Stimulated activated CD4-positive, alpha-beta T cell treated with anti-CD3 and anti-CD28 coated beads, Interleukin-2, amount 100 ng/mL, for 24 hours (primary cell): ENCODE results near the gene TGFB2.
A peak's percentile ranks its signal among the peaks of the same experiment; 100 is the strongest.
"Not testable (repeated sequence)": the region's sequence is repeated elsewhere in the genome, so short reads cannot be mapped to it uniquely, and the experiment has no call there.

Source experiments
- DNase-seq, 2 donors: peaks; one replicate each; pipeline ENCODE4 v3.0.0-alpha.2; 2020

Gene TGFB2

DNA sequence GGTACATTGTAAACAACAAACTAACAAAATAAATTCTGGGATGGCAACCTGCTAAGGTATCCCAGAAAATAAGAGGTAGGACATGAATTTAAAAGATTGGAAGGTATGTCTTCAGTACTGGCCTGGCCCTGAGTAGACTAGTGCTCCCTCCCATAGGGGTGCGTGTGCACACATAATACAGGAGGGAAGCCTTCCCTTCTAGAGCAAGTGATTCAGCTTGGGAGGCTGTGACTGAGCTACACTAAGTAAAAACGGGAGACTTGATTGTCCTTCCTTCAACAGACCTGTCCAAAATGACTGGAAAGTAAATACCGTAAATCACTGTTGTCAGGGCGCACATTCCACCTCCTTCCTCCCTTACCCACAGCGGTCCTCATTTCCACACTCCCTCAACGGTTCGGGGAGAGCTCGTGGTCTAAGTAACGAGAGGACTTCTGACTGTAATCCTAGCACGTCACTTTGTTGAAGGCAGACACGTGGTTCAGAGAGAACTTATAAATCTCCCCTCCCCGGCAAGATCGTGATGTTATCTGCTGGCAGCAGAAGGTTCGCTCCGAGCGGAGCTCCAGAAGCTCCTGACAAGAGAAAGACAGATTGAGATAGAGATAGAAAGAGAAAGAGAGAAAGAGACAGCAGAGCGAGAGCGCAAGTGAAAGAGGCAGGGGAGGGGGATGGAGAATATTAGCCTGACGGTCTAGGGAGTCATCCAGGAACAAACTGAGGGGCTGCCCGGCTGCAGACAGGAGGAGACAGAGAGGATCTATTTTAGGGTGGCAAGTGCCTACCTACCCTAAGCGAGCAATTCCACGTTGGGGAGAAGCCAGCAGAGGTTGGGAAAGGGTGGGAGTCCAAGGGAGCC is at the start of gene TGFB2:
TGFB2 (plus strand) TSS at position 523 of the 859 bp plus-strand sequence. CDS start 1,366 bp downstream, outside the sequence.
- peak; percentile 14 to 29 for DNase-seq

DNA sequence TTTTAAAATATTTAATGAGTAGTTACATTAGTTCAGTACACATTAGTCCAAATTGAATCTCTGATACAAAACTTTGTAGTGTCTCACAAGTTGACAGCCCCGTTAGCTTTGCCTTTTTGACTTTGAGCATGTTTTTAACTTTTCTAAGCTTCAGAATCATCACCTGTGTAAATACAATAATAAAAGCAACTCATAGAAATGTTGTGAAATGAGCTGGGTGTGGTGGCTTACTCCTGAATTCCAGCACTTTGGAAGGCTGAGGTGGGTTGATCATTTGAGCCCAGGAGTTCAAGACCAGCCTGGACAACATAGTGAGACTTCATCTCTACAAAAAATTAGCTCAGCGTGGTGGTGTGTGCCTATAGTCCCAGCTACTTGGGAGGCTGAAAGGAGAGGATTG is 49.0 kb upstream of the TGFB2 start:
- no peak for DNase-seq

DNA sequence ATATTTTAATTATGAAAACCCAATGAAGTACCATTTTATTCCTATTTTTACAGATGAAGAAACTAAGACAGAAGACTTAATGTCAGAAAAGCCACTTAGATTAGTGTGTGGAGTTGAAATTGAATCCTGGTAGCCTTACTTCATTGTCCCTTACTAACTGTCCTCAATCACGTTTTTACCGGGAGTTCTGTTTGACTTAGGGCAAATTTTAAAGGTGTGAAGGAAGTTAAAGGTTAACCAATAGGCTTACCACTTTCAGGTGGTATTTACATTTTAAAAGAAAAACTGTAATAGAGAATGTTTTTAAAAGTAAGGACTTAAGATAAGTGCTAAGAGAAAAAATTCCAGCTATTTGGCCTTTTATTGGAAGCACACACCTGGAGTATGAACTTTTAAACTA is 47.7 kb upstream of the TGFB2 start:
- DNase-seq: no peak

DNA sequence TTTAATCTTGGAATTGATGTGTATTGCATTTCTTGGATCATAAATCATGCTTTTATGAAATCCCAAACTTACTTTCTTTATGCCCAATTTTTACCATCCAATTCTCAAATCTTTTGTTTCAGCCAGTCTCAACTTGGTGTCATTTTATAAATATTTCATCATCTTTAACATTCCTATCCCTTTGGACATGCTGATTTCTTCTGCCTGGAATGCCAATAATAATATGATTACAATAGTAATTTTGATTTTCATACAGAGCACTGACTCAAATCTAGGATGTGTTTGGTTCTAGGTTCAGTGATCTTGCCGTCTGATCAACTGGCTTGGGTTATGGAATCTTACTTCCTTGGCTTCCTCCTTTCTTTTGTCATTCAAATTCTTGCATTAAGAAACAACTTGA is 47.3 kb upstream of the TGFB2 start:
- no peak for DNase-seq

DNA sequence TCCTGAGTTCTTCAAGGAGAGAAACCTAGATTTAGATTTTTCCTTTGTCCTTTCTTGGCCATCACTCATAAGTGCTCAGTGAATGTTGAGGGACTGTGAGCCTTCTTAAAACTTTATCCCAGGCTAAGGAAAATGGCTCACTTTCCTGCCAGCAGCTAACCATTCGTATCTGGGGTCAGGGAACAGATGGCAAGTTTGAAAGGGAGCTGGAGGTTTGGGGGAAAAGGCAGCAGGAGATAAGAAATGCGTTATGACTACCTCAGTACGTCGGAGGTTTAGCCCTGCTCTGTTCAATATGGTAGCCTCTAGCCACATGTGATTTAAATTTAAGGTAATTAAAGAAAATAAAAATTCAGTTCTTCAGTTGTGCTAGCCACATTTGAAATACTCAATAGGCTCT is 46.7 kb upstream of the TGFB2 start:
- DNase-seq: no peak

DNA sequence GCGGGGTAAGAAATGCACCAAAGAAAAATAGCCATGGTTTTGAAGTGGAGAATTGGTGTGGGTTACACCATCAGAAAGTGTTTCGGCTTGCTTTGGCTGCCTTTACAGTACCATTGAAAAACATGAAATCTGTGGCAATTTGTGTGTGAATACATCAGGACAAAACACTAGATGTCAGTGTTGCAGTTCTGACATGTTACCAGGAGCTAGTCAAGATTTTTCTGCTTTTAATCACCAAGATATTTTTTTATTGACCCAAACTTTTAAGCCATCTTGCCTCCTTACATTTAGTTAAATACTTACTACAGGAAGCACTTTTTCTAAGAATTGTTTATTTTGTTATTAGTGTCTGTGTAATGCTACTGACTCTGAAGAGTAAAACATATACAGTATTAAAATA is 45.7 kb upstream of the TGFB2 start:
- no peak for DNase-seq

DNA sequence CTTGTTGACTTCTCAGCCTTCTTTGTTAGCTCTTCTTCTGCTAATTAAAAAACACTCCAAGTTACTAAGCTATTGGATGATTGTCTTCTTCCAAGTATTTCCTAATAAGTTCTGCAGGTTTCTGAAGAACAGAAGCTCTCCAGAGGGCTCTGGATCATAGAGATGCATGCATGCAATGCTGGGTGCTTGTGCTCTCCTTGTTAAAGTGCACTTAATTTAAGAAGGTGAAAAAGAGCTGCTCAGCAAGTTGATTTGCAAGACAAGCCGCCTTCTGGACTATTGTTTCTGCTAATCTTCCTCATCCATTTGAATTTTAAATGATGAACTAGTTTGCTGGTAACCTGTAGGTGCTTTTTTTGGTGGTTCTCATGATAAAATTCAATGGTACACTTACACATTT is 43.9 kb upstream of the TGFB2 start:
- no peak for DNase-seq

DNA sequence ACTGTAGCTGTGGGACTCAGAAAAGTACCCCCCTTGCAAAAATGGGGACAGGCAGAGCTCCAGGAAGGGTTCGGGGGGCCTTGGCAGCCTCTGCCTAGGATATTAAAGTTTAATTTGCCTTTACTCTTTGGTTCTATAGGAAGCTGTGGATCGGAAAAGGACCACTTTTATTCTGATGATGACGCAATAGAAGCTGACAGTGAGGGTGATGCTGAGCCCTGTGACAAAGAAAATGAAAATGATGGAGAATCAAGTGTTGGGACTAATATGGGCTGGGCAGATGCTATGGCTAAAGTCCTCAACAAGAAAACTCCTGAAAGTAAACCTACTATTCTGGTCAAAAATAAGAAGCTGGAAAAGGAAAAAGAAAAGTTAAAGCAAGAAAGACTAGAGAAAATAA is 43.0 kb upstream of the TGFB2 start:
- no peak for DNase-seq

DNA sequence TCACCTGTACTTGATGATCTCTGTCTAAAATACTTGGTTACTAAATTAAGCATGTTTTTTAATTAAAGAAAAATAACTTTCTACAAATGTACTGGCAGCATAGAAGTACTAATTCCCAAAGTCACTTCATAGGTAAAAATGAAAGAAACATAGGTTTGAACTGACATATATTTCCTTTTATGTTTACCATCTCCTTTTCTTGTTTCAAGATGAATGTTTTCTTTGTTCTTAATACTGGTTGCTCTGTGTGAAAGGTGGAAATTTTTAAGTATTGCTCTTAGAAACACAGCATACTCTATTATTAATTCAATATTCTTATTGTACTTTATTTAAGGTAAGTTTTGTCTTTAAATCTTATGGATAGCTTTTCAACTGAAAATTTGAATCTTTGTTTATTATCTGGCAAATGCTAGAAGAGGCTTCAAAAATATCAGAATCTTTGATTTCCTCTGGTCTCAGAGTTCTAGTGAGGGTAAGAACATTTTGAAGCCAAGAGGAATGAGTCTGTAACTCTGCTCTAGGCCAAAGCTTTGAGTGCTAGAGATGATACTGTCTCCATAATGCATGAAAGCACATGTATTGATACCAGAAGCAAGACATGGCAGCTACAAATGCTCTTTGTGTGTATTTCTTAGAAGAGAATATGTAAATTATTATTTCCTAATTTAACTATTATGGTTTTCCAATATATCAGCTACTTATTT is 41.8 kb upstream of the TGFB2 start:
- DNase-seq: no peak

DNA sequence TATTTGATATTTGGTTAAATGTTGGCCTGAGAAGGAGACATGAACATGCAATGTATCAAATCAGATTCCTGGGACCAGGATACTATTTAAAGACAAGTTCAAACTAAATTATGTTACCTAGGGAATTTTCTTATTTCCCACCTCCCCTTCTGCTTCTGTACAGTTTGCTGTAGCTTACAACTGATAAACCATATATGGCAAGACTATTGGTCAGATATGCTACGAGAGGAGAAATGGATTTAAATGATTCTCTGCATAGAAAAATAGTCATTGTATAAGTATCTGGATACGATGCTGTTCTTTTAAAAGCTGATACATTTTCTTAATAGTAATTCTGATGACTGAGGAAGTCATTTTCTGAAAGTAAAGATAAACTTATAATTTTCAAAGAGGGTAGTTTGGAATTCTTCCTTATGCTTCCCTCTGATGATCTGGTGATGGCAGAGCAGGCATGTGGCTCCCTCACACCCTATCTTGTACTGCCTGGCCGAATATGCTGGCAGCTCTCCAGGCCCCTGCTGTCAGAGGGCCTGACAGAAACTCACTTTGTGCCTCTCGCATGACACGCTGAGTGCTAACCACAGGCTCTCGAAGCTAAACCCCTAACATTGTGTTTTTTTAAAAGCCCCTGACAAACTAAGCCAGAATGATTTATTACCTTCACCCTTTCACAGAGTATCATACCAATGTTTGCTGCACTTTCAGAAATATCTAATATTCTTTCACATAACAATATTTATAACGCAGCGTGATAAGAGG is 40.7 kb upstream of the TGFB2 start:
- DNase-seq: no peak

DNA sequence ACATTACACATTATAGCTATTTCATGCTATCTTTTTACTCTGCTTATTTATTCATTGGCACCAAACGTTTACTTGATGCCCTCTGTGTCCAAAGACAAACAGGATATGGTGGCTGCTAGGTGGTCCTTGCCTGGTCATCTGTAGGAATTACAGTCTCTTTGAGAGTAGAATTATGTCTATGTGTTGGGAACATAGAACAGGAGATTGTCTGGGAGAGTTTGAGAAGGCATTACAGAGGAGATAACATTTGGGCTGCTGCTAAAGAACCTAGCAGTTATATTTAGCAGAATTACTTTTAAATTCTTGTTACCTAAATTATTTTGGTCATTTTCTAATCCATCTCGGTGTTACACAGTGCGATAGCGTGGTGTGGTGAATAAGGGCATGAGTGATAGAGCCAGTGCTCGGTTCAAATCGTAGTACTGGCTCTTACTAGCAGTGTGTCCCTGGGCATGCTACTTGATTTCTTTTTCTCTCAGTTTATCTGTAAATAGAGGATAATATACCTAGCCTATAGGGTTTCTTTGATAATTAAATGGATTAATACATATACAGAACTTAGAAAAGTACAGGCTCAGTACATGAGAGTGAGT is 39.6 kb upstream of the TGFB2 start:
- no peak for DNase-seq

DNA sequence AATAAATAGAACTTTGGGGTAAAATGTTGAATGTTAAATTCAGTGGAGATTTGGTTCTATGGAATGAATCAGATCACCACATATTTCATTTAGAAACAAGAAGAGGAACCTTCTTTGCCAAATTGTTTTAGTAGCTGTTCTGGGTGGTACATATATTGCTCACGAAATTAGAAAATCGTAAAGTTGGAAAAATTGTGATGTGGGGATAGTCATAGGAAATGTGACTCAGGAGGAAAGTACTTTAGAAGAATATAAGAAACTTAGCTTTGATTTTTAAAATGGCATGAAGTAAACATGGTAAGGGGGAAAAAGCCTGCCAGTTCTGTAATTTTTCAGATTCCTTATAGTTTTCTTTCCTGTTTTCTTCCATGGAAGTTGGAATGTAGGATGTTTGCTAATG is 32.6 kb upstream of the TGFB2 start:
- DNase-seq: no peak

DNA sequence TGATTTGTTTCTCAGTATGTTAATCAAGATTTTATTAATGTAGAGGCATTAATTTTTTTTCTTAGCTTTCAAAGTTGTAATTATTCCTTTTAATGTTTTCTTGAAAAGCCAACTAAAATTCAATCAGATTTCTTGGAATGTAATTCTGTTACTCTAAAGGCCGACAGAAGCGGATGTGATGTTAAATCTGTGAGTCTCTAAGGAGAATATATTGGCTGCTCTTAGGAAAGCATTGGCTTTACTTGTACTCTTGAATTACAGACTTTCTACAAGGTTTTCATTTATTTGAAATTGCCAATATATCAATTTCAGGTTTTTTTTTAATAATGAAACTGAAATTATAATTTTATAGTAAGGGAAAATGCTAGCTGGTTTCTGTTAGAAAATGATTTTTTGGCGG is 30.8 kb upstream of the TGFB2 start:
- no peak for DNase-seq

DNA sequence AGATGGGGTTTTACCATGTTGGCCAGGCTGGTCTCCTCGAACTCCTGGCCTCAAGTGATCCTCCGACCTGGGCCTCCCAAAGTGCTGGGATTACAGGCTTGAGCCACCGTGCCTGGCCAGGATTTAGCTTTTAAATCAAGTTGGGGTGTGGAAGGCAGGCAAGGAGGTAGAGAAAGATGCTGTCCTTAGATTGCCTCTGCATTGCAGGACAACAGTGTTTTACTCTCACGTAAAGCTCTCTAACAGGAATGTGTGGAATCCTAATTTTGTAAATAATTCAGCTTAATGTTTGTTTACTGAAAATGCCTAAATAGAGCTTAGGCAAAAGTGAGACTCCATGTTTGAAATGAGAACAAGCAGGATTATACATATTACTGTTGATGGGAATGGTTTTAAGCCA is 29.5 kb upstream of the TGFB2 start:
- DNase-seq: no peak

DNA sequence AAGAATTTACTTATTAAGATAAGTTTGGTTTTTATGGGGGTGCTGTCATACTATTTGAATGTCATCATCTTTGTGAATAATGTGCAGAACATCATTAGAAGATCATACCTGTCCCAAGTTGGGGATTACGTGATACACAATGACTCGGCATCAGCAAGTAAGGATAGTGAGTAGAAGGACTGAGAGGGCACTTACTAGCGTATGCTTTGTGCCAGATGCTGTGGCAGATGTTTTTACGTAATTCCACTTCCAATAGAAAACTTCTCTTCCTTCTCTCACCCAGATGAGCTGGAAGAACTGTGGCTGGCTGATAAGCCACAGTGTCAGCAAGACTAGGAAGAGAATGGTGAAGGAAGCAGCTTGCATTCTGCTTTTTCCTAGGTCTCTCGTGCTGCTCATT is 28.1 kb upstream of the TGFB2 start:
- DNase-seq: no peak

DNA sequence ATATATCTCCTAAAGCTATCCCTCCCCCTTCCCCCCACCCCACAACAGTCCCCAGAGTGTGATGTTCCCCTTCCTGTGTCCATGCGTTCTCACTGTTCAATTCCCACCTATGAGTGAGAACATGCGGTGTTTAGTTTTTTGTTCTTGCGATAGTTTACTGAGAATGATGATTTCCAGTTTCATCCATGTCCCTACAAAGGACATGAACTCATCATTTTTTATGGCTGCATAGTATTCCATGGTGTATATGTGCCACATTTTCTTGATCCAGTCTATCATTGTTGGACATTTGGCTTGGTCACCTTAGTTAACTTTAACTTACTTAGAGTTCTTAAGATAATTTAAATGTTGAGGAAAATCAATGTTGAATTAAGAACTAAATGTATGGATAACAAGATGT is 25.0 kb upstream of the TGFB2 start:
- DNase-seq: not testable (repeated sequence)

DNA sequence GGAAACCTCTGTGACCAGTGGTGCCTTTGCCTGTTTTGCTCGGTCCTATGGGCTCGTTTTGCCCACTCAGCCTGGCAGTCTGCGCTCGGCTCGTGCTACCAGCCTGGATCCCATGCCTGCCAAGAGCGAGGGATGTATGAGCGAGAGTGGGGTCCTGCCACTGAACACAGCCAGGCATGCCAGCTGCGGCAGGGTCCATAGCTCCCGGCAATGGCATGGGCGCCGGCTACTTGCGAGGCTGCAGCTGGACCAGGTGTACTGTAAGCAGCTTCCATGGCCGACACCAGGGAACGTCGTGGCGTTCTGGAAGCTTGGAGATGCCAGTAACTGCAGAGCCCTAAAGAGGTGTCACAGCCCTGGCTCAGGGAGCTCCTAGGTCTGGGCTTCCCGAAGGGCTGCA is 22.4 kb upstream of the TGFB2 start:
- no peak for DNase-seq

DNA sequence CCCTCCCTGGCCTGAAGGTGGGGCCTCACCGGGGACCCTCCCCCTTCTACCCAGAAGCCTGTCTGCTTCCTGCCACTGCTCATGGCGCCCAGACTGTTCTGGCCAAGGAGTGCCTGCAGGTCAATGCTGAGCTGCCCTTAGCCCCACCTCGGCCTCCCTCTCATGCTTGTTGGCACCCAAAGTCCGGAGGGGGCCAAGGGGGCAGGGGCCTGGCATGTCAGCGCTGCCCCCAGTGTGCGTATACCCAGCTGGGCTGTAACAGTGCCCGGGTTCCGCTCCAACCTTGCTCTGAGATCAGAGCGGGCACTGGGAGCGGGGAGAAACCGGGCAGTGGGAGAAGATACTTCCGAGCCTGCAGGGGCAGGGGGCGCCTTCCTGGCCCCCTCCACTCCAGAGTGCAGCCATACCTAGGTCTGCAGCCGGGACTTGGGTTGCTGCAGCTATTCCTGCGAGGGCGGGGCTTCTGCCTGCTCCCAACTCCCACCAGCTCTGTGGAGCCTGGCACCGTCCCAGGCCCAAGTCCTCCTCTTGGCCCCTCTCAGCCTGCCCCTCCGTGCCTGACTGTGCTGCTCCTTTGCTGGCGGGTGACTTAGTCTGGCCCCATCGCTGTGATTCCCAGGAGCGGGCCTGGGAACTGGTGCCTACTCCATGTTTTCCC is 21.4 kb upstream of the TGFB2 start:
- DNase-seq: no peak

DNA sequence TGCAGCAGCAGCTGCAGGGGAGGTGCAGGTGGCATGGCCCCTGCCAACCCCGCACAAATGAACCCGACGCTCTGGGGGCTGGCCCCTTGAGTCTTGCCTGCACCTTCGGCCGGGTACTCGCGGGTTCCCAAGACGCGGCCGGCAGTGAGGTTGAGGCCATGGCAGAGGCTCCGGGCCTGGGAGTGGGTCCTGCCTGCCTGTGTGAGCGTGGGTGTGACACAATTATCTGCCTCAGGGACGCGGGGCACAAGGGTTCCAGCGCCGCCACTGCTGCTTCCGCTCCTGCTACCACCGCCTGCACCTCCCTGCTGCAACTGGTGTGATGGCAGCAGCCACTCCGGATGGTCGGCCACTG is 20.9 kb upstream of the TGFB2 start:
- DNase-seq: no peak

DNA sequence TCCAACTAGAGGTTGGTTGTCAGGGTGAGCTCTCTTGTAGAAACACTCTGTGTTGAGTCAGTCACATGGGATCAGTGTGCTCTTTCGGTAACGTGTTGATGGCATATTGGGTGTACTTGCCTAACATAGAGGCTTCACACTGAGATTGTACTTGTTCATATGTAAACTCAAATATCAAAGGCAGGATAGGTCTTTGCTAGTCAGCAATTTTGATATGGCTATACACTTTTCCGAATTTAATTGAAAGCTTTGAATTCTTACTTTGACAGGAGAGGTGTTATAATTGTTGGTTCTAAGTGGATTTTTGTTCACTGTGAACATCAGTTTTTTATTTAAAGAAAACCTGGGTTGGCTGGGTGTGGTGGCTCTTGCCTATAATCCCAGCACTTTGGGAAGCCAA is 16.4 kb upstream of the TGFB2 start:
- no peak for DNase-seq

DNA sequence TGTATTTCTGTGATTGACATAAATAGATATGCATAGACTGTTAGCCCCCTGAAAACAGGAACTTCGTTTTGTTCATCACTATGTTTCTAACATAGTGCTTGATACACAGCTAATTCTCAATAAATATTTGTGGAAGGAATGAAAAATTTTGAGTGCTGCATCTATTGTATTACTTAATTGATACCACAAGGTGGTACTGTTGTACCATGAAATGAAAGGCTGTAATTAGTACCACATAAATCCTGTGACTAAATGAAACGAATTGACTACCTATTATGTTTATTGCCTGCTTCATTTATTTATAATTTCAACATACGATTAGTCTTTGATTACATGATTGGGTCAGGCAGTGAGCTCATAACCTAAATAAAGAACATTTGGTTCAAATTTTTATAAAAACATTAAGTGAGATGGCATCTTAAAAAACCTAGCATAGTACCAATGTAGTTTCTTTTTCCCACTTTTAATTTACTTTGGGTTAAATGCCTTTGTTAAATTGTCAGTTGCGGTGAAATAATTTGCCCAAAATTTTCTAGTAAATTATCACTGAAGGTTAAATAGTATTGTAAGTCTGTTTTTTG is 15.0 kb upstream of the TGFB2 start:
- DNase-seq: no peak

DNA sequence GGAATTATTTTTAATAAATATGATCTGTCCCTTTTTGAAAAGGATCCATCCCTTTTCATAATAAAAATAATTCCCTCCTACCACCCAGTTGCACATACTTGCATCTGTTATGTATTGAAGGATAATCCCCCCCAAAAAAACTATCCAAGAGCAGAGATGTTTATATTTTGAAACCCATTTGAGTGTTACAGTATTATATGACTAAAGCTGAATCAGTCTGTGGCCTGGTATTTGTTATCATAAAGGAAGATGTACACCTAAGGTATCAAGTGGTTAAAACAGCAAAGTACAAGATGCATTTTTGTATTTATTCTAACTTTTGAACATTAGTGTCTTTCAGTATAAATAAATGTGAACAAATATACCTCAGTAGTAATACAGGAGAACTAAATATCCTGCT is 12.7 kb upstream of the TGFB2 start:
- no peak for DNase-seq

DNA sequence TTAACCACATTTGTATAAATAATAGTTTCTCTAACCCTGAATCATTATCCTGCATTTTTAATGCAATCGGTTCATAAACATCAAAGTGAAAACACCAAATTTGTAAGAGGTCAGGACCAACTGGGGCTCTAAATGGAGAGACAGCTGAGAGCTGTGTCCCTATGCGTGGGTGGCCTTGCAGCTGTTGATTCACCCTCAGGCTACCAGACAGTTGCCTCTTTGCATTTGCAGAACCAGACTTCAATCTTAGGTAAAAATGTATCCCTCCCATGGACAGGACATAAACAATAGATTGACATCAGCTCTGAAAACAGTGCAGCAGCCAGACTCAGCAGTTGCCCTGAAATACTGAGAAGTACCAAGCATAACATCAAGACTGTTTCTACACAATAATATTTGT is 8.8 kb upstream of the TGFB2 start:
- DNase-seq: no peak
